ENCODE measurements around the gene AP1M2.

GRCh38 chr19:10544753-10545251 lies 42.3 kb downstream of the AP1M2 start:
- TF ChIP-seq REST (IDR thresholded peaks at IDR 0.05; ENCODE audit: insufficient read depth in 1 of 2, low read depth in 2 of 2, low read length in 2 of 2) = no peak
- no peak for TF ChIP-seq POLR2AphosphoS5 (IDR thresholded peaks at IDR 0.05; ENCODE audit: low read depth, low read length)
- no peak for TF ChIP-seq TAF1 (IDR thresholded peaks at IDR 0.05; ENCODE audit: borderline replicate concordance, insufficient read depth, low read length)

Measured in PFSK-1 (cell line).